HG03064 (cell line): ENCODE data around the gene PLEKHN1.
"Not testable (repeated sequence)": the region's sequence is repeated elsewhere in the genome, so short reads cannot be mapped to it uniquely, and the experiment has no call there.

Source experiments
- ATAC-seq: cut with Tn5 transposase; IDR thresholded peaks from one replicate; pipeline ENCODE4 v1.9.1; 2021; ENCODE audit warnings: low read depth; ENCODE audit not compliant: unreplicated experiment

The PLEKHN1 gene

DNA sequence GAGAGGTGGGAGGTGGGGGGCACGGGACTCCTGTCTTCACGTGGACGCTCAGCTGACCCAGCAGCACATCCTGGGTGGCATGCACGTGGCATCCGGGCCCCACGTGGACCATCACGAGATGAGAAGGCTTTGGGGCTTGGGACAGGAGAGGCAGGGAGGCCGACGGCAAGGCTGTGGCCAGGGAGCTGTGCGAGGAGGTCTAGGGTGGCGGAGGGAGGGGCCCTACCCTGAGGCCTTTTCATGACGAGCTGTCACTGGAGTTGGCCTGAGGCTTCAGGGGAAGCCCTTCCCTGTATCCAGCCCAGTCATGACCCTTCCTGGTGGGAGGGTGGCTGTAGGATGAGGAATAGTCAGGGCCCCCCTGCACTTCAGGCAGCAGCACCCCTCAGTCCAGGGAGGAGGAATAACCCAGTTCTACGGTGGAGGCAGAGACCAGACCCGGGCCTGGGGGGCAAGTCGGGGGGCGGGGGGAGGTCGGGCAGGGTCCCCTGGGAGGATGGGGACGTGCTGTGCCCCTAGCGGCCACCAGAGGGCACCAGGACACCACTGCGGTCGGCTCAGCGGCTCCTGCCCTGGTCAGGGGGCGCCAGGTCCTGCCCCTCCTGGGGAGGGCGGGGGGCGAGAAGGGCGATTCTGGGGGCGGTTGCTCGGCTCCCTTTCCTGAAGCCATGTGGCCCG lies 17.7 kb downstream of the PLEKHN1 start:
- no peak for ATAC-seq

DNA sequence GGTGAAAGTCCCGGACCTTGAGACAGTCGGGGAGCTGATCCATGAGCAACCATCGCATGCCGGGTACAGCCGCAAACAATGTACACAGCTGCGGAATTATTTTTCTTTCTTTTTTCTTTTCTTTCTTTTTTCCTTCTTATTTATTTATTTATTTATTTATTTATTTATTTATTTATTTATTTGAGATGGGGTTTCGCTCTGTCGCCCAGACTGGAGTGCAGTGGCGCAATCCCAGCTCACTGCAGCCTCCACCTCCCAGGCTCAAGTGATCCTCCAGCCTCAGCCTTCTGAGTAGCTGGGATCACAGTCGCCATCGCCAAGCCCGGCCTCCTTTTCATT lies 18.2 kb downstream of the PLEKHN1 start:
- ATAC-seq: no peak

DNA sequence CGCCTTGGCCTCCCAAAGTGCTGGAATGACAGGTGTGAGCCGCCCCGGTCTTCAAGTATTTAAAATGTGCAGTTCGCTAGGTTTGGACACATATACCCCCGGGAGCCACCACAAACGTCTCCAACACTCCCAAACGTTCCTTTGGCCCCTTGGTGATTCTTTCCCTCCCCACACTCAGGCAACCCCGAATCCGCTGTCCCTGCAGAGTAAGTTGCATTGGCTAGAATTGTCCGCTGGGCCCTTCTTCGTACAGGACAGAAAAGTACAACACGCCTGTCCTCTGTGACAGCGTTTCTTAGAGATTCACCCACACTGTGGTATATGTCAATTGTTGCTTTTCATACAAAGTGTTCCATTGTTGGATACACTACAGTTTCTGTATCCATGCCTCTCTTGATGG lies 18.8 kb downstream of the PLEKHN1 start:
- no peak for ATAC-seq

DNA sequence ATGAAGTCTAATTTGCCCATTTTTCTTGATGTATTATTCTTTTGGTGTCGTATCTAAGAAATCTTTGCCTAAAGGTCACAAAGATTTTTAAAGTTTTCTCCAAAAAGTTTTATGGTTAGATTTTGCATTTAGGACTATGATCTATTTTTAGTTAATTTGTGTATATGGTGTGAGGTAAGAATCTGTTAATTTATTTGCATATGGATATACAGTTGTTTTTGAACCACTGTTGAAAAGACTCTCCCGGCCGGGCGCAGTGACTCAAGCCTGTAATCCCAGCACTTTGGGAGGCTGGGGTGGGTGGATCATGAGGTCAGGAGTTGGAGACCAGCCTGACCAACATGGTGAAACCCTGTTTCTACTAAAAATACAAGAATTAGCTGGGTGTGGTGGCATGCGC lies 21.8 kb downstream of the PLEKHN1 start:
- not testable (repeated sequence) for ATAC-seq

DNA sequence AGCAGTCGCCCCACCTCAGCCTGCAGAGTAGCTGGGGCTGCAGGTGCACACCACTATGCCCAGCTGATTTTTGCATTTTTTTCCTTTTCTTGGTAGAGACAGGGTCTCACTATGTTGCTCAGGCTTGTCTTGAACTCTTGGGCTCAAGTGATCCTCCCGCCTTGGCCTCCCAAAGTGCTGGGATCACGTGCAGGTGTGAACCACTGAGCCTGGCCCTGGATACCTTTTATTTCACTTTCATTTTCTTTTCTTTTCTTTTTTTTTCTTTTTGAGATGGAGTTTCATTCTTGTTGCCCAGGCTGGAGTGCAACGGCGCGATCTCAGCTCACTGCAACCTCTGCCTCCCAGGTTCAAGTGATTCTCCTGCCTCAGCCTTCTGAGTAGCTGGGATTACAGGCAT lies 25.0 kb downstream of the PLEKHN1 start:
- not testable (repeated sequence) for ATAC-seq

DNA sequence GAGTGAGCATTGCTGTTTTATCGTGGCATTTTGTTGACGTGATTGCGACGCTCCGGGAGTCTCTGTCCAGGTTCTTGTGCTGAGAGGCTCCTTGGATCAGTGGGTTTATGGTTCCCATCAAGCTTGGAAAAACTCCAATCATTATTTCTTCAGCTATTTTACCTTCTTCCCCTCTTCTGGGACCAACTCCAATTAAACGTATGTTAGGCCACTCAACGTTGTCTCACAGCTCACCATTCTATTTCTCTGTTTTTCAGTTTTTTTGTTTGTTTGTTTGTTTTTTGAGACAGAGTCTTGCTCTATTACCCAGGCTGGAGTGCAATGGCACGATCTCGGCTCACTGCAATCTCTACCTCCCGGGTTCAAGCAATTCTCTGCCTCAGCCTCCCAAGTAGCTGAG lies 25.6 kb downstream of the PLEKHN1 start:
- ATAC-seq: no peak

- ATAC-seq: no peak
Observed at GRCh38 chr1:992362-992761, 26.1 kb downstream of the PLEKHN1 start.

DNA sequence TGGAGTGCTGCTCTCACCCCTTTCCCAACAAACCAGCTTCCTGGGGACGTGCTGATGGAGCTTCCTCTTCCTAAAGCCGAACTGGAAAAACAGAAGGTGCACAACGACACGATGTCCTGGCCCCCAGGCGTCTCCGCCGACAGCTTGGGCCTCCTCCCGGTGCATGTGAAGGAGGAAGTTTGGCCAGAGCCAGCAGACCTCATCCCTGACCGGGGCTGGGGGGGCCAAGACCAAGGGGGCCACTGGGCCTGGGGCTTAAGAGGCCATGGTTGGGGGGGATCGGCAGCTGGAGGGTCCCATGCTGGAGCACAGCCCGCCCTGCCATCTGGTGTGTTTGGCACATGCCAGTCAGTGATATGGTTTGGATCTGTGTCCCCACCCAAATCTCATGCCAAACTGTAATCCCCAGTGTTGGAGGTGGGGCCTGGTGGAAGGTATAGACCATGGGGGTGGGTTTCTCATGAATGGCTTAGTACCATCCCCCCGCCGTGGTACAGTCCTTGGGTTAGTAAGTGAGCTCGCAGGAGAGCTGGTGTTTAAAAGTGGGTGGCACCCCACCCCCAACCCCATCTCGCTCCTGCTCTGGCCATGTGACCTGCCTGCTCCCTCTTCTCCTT lies 27.2 kb downstream of the PLEKHN1 start:
- ATAC-seq: no peak

DNA sequence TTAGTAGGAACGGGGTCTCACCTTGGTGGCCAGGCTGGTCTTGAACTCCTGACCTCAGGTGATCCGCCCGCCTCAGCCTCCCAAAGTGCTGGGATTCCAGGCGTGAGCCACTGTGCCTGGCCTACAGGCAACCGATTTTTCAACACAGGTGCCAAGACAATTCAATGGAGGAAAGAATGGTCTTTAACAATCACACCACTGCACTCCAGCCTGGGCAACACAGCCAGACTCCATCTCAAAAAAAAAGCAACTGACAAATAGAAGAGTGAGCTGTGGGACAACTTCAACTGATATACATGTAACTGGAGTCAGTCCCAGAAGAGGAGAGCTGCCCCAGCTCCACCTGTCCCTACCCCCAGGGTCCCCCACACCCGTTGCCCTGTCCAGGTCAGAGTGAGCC lies 28.3 kb downstream of the PLEKHN1 start:
- not testable (repeated sequence) for ATAC-seq

GRCh38 chr1:995665-996633 lies 29.7 kb downstream of the PLEKHN1 start:
- ATAC-seq: no peak

- no peak for ATAC-seq
Observed at GRCh38 chr1:996851-997712, 30.8 kb downstream of the PLEKHN1 start.

DNA sequence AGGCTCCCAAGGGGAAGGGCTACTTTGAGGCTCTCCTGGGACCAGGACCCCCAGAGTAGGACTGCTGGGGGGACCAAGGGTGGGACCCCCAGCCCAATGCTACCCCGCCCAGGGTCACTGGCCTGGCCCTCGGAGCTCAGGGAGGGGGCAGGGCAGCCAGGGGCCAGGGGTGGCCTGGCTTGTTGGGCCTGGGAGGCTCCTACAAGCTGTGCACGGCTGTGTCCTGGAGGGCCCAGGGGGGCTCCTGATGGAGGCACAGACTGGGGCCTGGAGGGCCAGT lies 31.4 kb downstream of the PLEKHN1 start:
- ATAC-seq: no peak

DNA sequence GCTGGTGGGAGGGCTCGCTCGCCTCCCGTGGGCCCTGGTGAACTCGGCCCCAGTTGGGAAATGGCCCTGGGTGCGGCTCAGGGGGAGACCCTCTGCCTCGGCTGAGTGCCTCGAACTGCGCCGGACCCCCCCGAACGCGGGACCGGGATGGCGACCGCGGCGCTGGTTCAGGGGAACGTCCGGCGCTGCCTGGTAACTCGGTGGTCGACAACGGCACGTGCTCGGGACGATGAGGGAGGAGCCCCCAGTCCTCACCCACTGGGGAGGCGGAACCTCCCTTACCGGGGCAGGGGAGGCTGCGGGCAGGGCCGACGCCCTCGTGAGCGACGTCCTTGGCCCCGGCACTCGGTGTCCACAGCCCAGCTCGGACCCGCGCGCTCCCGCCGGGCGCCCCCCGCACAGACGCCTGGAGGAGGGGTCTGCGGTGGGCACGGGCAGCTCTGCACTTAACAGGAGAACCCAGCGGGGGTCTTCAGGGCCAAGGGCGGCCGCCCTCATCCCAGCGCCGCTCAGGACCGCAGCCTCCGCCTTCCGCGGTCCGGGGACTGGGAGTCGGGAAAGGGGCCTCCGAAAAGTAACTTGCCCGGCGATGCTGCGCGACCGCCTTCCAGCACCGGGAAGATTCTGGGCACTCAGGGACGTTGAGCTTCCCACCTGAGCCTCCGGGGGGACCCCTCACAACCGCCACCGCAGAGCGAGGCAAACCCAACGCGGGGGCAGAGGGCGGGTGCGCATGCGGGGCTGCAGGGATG lies 31.9 kb downstream of the PLEKHN1 start:
- ATAC-seq: no peak

DNA sequence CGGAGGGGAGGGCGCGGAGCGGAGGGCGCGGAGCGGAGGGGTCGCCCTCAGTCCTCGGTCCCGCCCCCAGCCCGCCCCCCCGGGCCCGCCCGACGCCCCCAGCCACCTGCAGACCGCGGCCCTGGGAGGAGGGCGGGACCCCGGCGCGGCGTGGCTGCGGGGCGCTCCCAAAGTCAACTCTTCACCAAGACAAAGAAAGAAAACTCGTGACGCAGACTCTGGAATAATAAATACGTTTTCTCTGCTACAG lies 32.4 kb downstream of the PLEKHN1 start:
- no peak for ATAC-seq

DNA sequence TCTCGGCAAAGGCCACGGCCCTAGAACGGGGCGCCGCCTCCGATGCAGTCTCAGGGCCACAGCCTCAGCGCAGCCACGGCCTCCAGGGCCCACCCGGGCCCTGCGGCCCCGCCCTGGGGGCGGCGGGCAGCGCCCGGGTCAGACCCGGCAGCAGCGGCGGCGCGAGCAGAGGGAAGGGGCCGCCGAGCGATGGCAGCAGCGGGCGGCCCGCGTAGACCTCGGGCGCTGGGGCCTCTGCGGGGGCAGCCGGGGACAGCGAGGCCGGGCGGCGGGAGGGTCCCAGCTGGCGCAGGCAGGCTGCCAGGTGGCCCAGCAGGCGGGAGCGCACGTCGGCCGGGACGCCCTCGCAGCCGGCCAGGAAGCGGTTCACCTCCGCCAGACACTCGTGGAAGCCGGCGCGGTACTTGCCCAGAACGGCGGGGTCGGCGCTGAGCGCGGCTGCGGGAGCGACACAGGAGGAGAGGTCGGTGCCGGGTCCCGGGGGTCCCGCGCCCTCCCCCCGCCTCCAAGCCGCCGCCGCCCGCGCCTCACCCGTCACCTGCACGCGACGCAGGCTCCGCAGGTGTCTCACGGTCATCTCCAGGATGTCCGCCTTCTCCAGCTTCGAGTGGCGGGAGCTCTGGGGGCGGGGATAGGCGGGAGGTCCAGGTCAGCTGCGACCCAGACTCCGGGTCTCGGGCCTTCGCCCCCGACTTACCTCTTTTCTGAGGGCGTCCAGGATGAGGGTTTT lies 32.9 kb downstream of the PLEKHN1 start:
- no peak for ATAC-seq

GRCh38 chr1:999725-1000356 lies 33.6 kb downstream of the PLEKHN1 start, which contains the start of gene HES4:
TSS of gene HES4 (minus strand) at chr1:1000097. CDS start at chr1:999973, 124 bp downstream.
- no peak for ATAC-seq

DNA sequence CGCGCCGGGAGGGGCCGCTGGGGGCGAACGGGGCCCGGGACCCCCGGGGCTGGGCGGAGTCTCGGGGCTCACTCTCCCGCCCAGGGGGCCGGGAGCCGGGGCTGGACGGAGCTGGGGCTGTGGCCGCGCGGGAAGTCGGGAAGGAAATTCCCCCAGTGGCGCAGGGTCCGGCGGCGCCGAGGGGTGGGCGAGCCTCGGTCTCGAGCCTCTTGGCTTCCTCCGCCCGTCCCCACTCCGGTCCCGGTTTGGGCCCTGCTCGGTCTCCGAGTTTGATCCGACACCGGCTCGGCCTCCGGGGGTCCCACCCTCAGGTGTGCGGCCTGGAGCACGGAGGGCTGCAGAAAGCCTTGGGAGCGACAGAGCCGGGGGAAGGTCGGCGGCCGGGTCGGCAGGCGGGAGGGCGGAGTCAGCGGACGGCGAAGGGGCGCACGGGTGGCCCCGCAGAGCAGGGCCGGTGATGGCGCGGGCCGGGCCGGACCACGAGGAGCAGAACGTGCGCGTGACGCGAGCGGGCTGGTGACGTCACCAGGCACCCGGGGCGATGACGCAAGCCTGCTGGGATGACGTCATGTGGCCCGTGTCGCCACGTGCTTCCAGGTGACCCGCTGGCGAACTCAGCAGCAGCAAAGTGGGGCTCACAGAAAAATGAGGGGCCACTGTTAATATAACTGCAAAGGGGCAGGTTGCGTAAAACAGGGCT lies 34.2 kb downstream of the PLEKHN1 start:
- ATAC-seq: no peak

DNA sequence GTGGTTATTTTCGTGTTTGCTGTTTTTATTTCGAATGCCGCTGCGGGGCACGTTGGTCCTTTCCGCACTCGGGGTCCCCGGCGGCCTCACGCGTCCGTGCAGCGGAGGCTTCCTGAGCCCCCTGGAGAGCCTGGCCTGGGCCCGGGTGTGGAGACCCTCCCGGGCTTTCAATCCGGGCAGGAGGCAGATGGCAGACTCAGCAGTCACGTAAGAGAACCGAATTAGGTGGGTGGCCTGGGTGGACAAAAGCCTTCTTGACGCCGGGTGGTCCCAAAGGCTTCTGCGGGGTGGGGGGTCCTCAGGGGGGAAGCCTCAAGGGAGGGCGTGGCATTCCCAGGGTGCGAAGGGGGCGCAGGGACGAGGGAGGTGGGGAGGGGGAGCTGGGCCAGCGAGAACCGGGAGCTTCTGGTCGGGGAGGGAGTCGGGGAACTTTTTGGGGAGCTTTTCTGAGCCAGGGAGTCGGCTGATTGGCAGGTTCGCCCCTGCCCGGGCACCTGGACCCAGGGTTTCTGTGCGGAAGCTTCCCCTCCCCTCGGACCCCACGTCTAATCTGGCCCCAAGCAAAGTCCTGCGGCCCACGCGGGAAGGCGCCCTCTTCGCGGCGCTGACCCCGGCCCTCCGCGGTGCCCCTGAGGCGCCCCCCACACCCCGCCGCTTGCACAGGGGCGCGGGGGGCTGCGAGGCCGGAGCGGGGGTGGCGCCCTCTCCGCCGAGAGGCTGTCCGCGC lies 34.9 kb downstream of the PLEKHN1 start:
- ATAC-seq: no peak
